ENCODE data around the gene KIAA1755. TPM values are rescaled to one million over a fixed set of nuclear protein-coding genes. Genes with fewer than 3 reads are reported as not detected.
A peak's percentile ranks its signal among the peaks of the same experiment; 100 is the strongest.

The KIAA1755 gene
- total RNA-seq, 1 experiment from 2014 or later: 0.22 TPM

GRCh38 chr20:38262931-38263330, 2.4 kb upstream of the KIAA1755 start:
- H3K4me2 ChIP-seq: no peak overlapping the region
- H4K20me1 ChIP-seq (ENCODE audit: insufficient read depth): no peaks in the 10 kb centered on the region
- H3K27ac ChIP-seq: no peak overlapping the region
- H2AFZ ChIP-seq: no peak overlapping the region
- H3K4me1 ChIP-seq (replicated peaks; ENCODE audit: insufficient read depth): no peaks in the 10 kb centered on the region
- H3K36me3 ChIP-seq (ENCODE audit: low read depth): no peaks in the 10 kb centered on the region
- intact Hi-C loops (cut with micrococcal nuclease; ENCODE audit: unreplicated experiment): no loop called here
- H3K9me3 ChIP-seq (ENCODE audit: insufficient read depth, low read depth): no peaks in the 10 kb centered on the region
- no peak overlapping the region for H3K4me3 ChIP-seq
- CTCF ChIA-PET: interaction anchor here (0.5 kb wide), 1 partner anchor 527 kb away, joined by 3 read pairs; no protein-coding TSS in a partner anchor
- 0 out of 2 replicates have a peak, but pooled peaks cover 6% of the 10 kb centered on the region for H3K9me2 ChIP-seq (ENCODE audit: insufficient read depth)
- H3F3A ChIP-seq (ENCODE audit: insufficient read depth, low read depth): no peaks in the 10 kb centered on the region; the same call in 1 of the 2 replicates
- no TSS peak for BruUV-seq (replicated peaks)
- no peaks in the 10 kb centered on the region for H3K79me2 ChIP-seq (ENCODE audit: low read depth)
- POLR2A ChIA-PET (ENCODE audit: unreplicated experiment): no interaction called here
- no peak for DNase-seq
- TF ChIP-seq CTCF (conservative IDR thresholded peaks at IDR 0.05) (no peak), EZH2 (IDR thresholded peaks at IDR 0.05; ENCODE audit: low read depth) (no peak)
- peaks cover 16% of the 10 kb centered on the region; the same call in 1 of the 2 replicates for H3K27me3 ChIP-seq (ENCODE audit: insufficient read depth, low read depth)

GRCh38 chr20:38261054-38261390, 487 bp upstream of the KIAA1755 start:
- Histone ChIP-seq H3F3A (ENCODE audit: insufficient read depth, low read depth) (no peaks in the 10 kb centered on the region; the same call in 1 of the 2 replicates), H3K36me3 (ENCODE audit: low read depth) (no peaks in the 10 kb centered on the region), H4K20me1 (ENCODE audit: insufficient read depth) (no peaks in the 10 kb centered on the region), H3K9me2 (ENCODE audit: insufficient read depth) (0 out of 2 replicates have a peak, but pooled peaks cover 6% of the 10 kb centered on the region), H3K4me2 (no peak overlapping the region), H3K4me1 (replicated peaks; ENCODE audit: insufficient read depth) (no peaks in the 10 kb centered on the region), H3K27ac (no peak overlapping the region), H3K9me3 (ENCODE audit: insufficient read depth, low read depth) (no peaks in the 10 kb centered on the region), H2AFZ (no peak overlapping the region), H3K4me3 (no peak overlapping the region), H3K27me3 (ENCODE audit: insufficient read depth, low read depth) (peaks cover 16% of the 10 kb centered on the region; the same call in 1 of the 2 replicates), H3K79me2 (ENCODE audit: low read depth) (no peaks in the 10 kb centered on the region)
- intact Hi-C loops (cut with micrococcal nuclease; ENCODE audit: unreplicated experiment): no loop called here
- no TSS peak for BruUV-seq (replicated peaks)
- ChIA-PET CTCF (no interaction called here), POLR2A (ENCODE audit: unreplicated experiment) (no interaction called here)
- no peak for DNase-seq
- TF ChIP-seq CTCF (conservative IDR thresholded peaks at IDR 0.05): no peak
- TF ChIP-seq EZH2 (IDR thresholded peaks at IDR 0.05; ENCODE audit: low read depth): no peak

GRCh38 chr20:38260025-38260377, 534 bp downstream of the KIAA1755 start:
- POLR2A ChIA-PET (ENCODE audit: unreplicated experiment): no interaction called here
- Histone ChIP-seq H2AFZ (no peak overlapping the region), H3F3A (ENCODE audit: insufficient read depth, low read depth) (no peaks in the 10 kb centered on the region; the same call in 1 of the 2 replicates), H3K36me3 (ENCODE audit: low read depth) (no peaks in the 10 kb centered on the region), H3K9me3 (ENCODE audit: insufficient read depth, low read depth) (no peaks in the 10 kb centered on the region), H3K4me1 (replicated peaks; ENCODE audit: insufficient read depth) (no peaks in the 10 kb centered on the region), H3K27ac (no peak overlapping the region), H3K9me2 (ENCODE audit: insufficient read depth) (0 out of 2 replicates have a peak, but pooled peaks cover 5% of the 10 kb centered on the region), H3K4me3 (no peak overlapping the region), H3K4me2 (no peak overlapping the region), H4K20me1 (ENCODE audit: insufficient read depth) (no peaks in the 10 kb centered on the region), H3K79me2 (ENCODE audit: low read depth) (no peaks in the 10 kb centered on the region), H3K27me3 (ENCODE audit: insufficient read depth, low read depth) (peaks cover 15% of the 10 kb centered on the region; the same call in 1 of the 2 replicates)
- no TSS peak for BruUV-seq (replicated peaks)
- CTCF ChIA-PET: no interaction called here
- DNase-seq: peak in 1 of 2 experiments; percentile 21
- no peak for TF ChIP-seq EZH2 (IDR thresholded peaks at IDR 0.05; ENCODE audit: low read depth)
- TF ChIP-seq CTCF (conservative IDR thresholded peaks at IDR 0.05): no peak
- intact Hi-C loops (cut with micrococcal nuclease; ENCODE audit: unreplicated experiment): no loop called here

Measured in PC-9 (cell line).